PC-3 (cell line): ENCODE measurements around the gene SUSD3.

Source experiments
- CTCF ChIP-seq: fragments of 300-600 bp; sonication (generic); conservative IDR thresholded peaks from 2 replicates; pipeline ENCODE4 v1.5.1; 2017; ENCODE audit warnings: antibody characterized with exemption, low read depth, mild to moderate bottlenecking, low read length
- EZH2 ChIP-seq: fragments of 300-600 bp; sonication (generic); IDR thresholded peaks from one replicate; pipeline ENCODE4 v1.6.1; 2017; ENCODE audit warnings: antibody characterized with exemption, mild to moderate bottlenecking, low read length; ENCODE audit not compliant: unreplicated experiment
- EZH2phosphoT487 ChIP-seq: fragments of 300-600 bp; sonication (generic); IDR thresholded peaks from 2 replicates; pipeline ENCODE4 v1.6.1; 2018; ENCODE audit warnings: mild to moderate bottlenecking, antibody characterized with exemption, low read length, borderline replicate concordance

- no peak for TF ChIP-seq CTCF
- TF ChIP-seq EZH2, result no peak
- TF ChIP-seq EZH2phosphoT487, result no peak
Observed at GRCh38 chr9:93097511-93098201, 39.2 kb downstream of the SUSD3 start.
